Esophagus muscularis mucosa (tissue), 4 donors: Measurements from ENCODE around the gene DNER. TPM values are rescaled to one million over a fixed set of nuclear protein-coding genes. Genes with fewer than 3 reads are reported as not detected.
A peak's percentile ranks its signal among the peaks of the same experiment; 100 is the strongest.

ENCODE experiments used
- DNase-seq: peaks from one replicate; pipeline ENCODE4 v3.0.0-alpha.2; 2017; ENCODE audit errors: extremely low spot score
- H3K27ac ChIP-seq, 4 donors: fragments of 200-600 bp; sonication (generic); replicated peaks in 1 of 4; 1 replicate in 3 of 4; 2 replicates in 1 of 4; pipeline ENCODE4 v1.5.1; 2016 to 2019; ENCODE audit warnings: mild to moderate bottlenecking in 1 of 4
- H3K27me3 ChIP-seq, 4 donors: fragments of 200-600 bp; sonication (generic); one replicate each; pipeline versions ENCODE4 v1.5.1 to v1.6.0; 2016 to 2019
- H3K36me3 ChIP-seq, 4 donors: fragments of 200-600 bp; sonication (generic); one replicate each; pipeline ENCODE4 v1.5.1; 2016 to 2019
- H3K4me1 ChIP-seq, 4 donors: fragments of 200-600 bp; sonication (generic); one replicate each; pipeline ENCODE4 v1.5.1; 2016 to 2019
- H3K4me3 ChIP-seq, 4 donors: fragments of 200-600 bp; sonication (generic); 1 replicate in 2 of 4; 2 replicates in 2 of 4; pipeline ENCODE4 v1.5.1; 2016 to 2019; ENCODE audit warnings: mild to moderate bottlenecking in 4 of 4, moderate library complexity in 1 of 4
- H3K9me3 ChIP-seq, 4 donors: fragments of 200-600 bp; sonication (generic); 1 replicate in 3 of 4; 2 replicates in 1 of 4; pipeline ENCODE4 v1.5.1; 2016 to 2019
- EP300 ChIP-seq: sonication (generic); formaldehyde crosslinking; IDR thresholded peaks from one replicate; pipeline ENCODE4 v1.6.1; 2017; ENCODE audit warnings: antibody characterized with exemption
- POLR2A ChIP-seq: fragments of 450-650 bp; IDR thresholded peaks from one replicate; pipeline ENCODE4 v1.6.1; 2017; ENCODE audit warnings: antibody characterized with exemption, moderate library complexity, mild to moderate bottlenecking, low read depth
- POLR2AphosphoS5 ChIP-seq, 2 donors: sonication (generic); formaldehyde crosslinking; IDR thresholded peaks; one replicate each; pipeline ENCODE4 v1.6.1; 2017; ENCODE audit warnings: antibody characterized with exemption in 2 of 2
- WGBS: methylation state at CpG from one replicate; pipeline ENCODE4 v1.1.5; 2018; 5-methylcytosine and 5-hydroxymethylcytosine counted together
- intact Hi-C: fragments of 100-400 bp; cut with DNase I; formaldehyde crosslinking; loops from one replicate; pipeline ENCODE4 v1.15.1; 2023
- small RNA-seq, 3 donors: library from RNA; depleted of rRNA; stranded (forward); fragments of <200 nt; gene quantifications; one replicate each; pipeline ENCODE3, GENCODE V24; 2016
- total RNA-seq, 4 donors: library from RNA; depleted of rRNA; stranded (reverse); fragments of >200 nt; gene quantifications; one replicate each; pipeline versions ENCODE4 v1.1.0 to v1.2.1, GENCODE V29; 2016
- TF ChIP-seq, protein P1 (sequence below), 3 experiments: fragments of 200-600 bp in 2 of 3; fragments of 450-650 bp in 1 of 3; sonication (generic) in 2 of 3; IDR thresholded peaks; one replicate each; pipeline ENCODE4 v1.5.1; 2017 to 2019; ENCODE audit warnings: antibody characterized with exemption in 3 of 3, mild to moderate bottlenecking in 2 of 3, moderate library complexity in 1 of 3

The DNER gene
- total RNA-seq, 4 donors from 2014 or later: 2.9 to 5.3 (median 4.6) TPM

GRCh38 chr2:229313591-229313990, 400.8 kb downstream of the DNER start:
- Histone ChIP-seq H3K4me1 (peaks cover 0 to 6% (median 0%) of the 10 kb centered on the region in 4 donors), H3K36me3 (no peaks in the 10 kb centered on the region), H3K27ac (peak overlapping the region; percentile 20 to 53 (median 42)), H3K9me3 (no peaks in the 10 kb centered on the region), H3K27me3 (no peaks in the 10 kb centered on the region), H3K4me3 (no peak overlapping the region)
- no peak for DNase-seq
- WGBS: 42% methylated on average over 3 of the region's 3 CpGs
- intact Hi-C loops: no loop called here
- TF ChIP-seq POLR2AphosphoS5 (IDR thresholded peaks at IDR 0.05) (no peak), EP300 (no peak), POLR2A (no peak)
- TF ChIP-seq, protein P1, sequence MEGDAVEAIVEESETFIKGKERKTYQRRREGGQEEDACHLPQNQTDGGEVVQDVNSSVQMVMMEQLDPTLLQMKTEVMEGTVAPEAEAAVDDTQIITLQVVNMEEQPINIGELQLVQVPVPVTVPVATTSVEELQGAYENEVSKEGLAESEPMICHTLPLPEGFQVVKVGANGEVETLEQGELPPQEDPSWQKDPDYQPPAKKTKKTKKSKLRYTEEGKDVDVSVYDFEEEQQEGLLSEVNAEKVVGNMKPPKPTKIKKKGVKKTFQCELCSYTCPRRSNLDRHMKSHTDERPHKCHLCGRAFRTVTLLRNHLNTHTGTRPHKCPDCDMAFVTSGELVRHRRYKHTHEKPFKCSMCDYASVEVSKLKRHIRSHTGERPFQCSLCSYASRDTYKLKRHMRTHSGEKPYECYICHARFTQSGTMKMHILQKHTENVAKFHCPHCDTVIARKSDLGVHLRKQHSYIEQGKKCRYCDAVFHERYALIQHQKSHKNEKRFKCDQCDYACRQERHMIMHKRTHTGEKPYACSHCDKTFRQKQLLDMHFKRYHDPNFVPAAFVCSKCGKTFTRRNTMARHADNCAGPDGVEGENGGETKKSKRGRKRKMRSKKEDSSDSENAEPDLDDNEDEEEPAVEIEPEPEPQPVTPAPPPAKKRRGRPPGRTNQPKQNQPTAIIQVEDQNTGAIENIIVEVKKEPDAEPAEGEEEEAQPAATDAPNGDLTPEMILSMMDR (IDR thresholded peaks at IDR 0.05): no peak

Small RNA genes lying within 50 kb of the gene (small RNA-seq; reads per million reads assigned to genes)
- 0 reads per million in 3 donors for gene RNU7-9P

Other genes with a start within 250 kb of the DNER start
- 100 to 1,000 TPM; 156 to 182 (median 168) TPM for gene TRIP12, start 207.5 kb upstream of the DNER start, total RNA-seq
- 1 to 10 TPM; 1.6 to 2.8 (median 2.6) TPM for gene FBXO36, start 207.9 kb upstream of the DNER start, total RNA-seq